HEK293 (cell line): ENCODE measurements around the gene CARD11.

Experiments
- CTCF ChIP-seq: fragments of 450-650 bp; formaldehyde crosslinking; IDR thresholded peaks from 2 replicates; pipeline ENCODE4 v1.5.1; 2016; ENCODE audit warnings: missing biosample characterization, missing genetic modification characterization
- PBX3 ChIP-seq: sonication (generic); formaldehyde crosslinking; IDR thresholded peaks from 2 replicates; pipeline ENCODE4 v1.8.1; 2022; ENCODE audit warnings: mild to moderate bottlenecking, moderate library complexity, missing genetic modification reagents
- ZBTB7A ChIP-seq: fragments of 450-650 bp; formaldehyde crosslinking; IDR thresholded peaks from 2 replicates; pipeline ENCODE4 v1.5.1; 2016; ENCODE audit warnings: low read depth, missing biosample characterization, missing genetic modification characterization
- ZNF629 ChIP-seq: fragments of 450-650 bp; formaldehyde crosslinking; IDR thresholded peaks from 2 replicates; pipeline ENCODE4 v1.5.1; 2017; ENCODE audit warnings: missing biosample characterization, missing genetic modification characterization

GRCh38 chr7:2860627-2861133, 183.0 kb downstream of the CARD11 start:
- TF ChIP-seq ZNF629 (tag by site-specific recombination) (no peak), PBX3 (CRISPR knock-in tag) (no peak), ZBTB7A (tag by site-specific recombination) (no peak), CTCF (tag by site-specific recombination) (no peak)
